Activated CD8-positive, alpha-beta memory T cell treated with anti-CD3 and anti-CD28 coated beads, Interleukin-2, amount 50 U/mL, for 24 hours (primary cell): ENCODE results near the gene TPPP2.

Experiments
- DNase-seq: peaks from one replicate; pipeline ENCODE4 v3.0.0-alpha.2; 2020; ENCODE audit errors: extremely low read depth

Gene TPPP2

DNA sequence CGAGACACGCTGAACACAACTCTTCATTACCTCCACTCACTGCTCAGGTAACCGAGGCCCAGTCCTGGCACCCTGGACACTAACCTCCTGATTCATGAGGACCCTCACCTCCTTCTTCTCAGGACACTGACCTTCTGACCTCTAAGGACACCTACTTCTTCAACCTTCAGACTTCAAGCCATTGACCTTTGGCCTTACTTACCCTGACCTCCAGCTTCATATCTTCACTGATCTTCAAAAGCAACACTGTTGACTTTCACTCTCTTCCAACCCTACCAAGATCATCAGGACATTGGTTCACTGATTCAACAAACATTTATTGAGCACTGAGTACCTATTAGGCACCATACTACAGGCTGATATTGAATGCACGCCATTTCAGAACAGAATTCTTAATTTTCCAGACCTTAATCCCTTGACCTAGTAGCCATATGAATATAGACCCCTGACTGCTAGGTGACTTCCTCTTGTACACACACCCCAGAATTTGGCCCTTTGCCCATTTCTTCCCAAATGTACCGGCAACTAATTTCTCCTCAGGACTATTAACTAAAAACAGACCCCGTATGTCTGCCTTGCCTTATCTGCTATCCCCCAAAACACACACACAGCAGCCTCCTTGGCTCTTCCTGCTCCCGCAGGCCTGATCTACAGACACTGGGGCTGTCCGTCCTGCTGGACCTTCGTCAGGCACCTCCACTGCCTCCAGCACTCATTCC lies 45.9 kb downstream of the TPPP2 start:
- no peak for DNase-seq

DNA sequence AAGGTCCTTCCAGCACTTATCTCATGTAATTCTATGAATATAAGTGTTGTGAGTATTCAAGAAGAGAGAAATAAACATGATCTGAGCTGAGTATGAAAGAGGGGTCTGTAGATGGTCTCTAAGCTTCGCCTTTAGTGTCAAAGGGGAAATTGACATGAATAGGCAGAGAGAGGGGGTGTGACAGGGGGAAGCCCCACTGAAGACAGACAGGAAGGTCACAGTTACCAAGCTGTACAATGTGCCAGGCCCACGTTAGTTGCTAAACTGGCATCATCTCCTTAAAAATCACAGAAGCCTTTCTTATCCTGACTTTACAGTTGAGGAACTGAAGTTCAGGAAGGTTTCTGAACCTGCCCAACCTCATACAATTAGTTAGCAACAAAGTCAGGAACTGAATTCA lies 47.7 kb downstream of the TPPP2 start:
- no peak for DNase-seq

DNA sequence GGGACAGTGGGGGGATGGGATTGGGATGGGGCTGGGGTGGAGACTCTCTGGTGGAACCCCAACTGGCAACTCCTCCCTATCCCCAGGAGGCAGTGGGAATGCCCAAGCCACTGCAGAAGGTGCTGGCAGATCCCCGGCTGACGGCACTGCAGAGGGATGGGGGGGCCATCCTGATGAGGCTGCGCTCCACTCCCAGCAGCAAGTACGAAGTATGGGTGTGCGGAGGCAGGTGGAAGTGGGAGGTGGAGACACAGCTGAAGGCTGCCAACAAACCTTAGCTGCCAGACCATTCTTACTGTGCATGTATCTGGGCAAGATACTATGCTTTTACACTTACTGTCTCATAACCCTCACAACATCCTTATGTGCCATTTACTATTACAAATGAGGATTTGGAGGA lies 48.3 kb downstream of the TPPP2 start:
- DNase-seq, result no peak

DNA sequence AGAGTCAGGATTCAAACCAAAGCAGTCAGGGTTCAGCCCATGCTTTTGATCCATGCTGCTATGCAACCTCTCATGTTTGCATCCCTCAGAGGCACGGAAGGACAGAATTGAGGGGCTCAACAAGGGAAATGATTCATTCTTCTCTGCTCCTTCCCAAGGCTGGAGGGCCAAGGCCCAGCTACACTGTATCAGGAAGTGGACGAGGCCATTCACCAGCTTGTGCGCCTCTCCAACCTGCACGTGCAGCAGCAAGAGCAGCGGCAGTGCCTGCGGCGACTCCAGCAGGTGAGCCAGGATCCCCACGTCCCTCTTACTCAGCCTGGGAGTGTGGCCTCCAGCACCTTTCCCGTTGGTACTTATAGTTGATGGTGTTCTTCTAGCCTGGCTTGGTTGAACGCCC lies 48.7 kb downstream of the TPPP2 start:
- DNase-seq, result no peak

DNA sequence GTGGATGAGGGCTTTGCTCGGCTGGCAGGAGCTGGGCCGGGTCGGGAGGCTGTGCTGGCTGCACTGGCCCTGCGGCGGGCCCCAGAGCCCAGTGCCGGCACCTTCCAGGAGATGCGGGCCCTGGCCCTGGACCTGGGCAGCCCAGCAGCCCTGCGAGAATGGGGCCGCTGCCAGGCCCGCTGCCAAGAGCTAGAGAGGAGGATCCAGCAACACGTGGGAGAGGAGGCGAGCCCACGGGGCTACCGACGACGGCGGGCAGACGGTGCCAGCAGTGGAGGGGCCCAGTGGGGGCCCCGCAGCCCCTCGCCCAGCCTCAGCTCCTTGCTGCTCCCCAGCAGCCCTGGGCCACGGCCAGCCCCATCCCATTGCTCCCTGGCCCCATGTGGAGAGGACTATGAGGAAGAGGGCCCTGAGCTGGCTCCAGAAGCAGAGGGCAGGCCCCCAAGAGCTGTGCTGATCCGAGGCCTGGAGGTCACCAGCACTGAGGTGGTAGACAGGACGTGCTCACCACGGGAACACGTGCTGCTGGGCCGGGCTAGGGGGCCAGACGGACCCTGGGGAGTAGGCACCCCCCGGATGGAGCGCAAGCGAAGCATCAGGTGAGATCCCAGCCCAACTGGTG lies 51.6 kb downstream of the TPPP2 start:
- no peak for DNase-seq
